Measurements from ENCODE around the gene ITGB3.
"Not testable (repeated sequence)": the region's sequence is repeated elsewhere in the genome, so short reads cannot be mapped to it uniquely, and the experiment has no call there.

The ITGB3 gene

DNA sequence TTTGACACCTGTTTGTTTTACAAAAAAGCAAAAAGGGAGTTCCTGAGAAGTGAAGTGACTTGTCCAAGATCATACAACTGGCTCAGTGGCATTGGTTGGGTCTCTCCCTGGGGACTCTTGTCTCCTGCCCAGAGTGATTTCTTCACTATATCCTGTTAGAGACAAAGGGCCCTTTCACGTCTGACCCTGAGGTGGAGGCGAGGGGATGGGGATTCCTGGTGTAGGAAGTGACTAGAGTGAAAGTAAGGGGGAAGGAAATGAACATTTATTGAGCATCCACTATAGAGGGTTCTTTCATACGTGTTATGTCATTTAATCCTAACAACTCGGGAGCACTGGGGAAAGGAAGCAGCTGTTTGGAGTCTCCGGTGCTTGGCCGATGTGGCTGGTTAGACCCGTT, 9.0 kb downstream of the ITGB3 start:
- Histone ChIP-seq H3K36me3 (ENCODE audit: control insufficient read depth, insufficient read depth, low read length) (no peaks in the 10 kb centered on the region; the same call in 1 of the 2 replicates), H3K27me3 (replicated peaks; ENCODE audit: control insufficient read depth, insufficient read depth, low read length) (no peaks in the 10 kb centered on the region), H3K4me3 (replicated peaks; ENCODE audit: low read depth, low read length) (no peak overlapping the region)
- DNase-seq (ENCODE audit: extremely low read depth, insufficient read length) = no peak
- TF ChIP-seq, protein P1, sequence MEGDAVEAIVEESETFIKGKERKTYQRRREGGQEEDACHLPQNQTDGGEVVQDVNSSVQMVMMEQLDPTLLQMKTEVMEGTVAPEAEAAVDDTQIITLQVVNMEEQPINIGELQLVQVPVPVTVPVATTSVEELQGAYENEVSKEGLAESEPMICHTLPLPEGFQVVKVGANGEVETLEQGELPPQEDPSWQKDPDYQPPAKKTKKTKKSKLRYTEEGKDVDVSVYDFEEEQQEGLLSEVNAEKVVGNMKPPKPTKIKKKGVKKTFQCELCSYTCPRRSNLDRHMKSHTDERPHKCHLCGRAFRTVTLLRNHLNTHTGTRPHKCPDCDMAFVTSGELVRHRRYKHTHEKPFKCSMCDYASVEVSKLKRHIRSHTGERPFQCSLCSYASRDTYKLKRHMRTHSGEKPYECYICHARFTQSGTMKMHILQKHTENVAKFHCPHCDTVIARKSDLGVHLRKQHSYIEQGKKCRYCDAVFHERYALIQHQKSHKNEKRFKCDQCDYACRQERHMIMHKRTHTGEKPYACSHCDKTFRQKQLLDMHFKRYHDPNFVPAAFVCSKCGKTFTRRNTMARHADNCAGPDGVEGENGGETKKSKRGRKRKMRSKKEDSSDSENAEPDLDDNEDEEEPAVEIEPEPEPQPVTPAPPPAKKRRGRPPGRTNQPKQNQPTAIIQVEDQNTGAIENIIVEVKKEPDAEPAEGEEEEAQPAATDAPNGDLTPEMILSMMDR (IDR thresholded peaks at IDR 0.05; ENCODE audit: insufficient read depth, low read length, poor library complexity, severe bottlenecking) = no peak

DNA sequence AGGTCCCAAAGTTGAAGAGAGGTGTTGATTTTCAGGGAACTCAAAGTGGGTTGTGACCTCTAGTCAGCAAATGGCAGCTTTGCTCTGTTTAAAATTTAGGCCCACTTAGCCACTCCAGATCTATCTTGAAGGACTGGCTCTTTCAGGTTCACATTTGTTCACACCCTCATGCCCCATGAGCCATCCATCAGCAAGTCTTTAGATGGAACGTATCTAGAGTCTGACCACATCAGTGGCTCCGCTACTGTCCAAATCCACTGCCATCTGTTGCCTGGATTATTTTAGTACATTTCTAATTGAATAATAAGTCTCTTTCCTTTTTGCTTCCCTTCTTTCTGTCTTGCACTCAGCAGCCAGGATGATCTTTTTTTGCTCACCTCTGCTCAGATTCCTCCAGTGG, 10.5 kb downstream of the ITGB3 start:
- no peak for DNase-seq (ENCODE audit: extremely low read depth, insufficient read length)
- H3K27me3 ChIP-seq (replicated peaks; ENCODE audit: control insufficient read depth, insufficient read depth, low read length) = no peaks in the 10 kb centered on the region
- no peak overlapping the region for H3K4me3 ChIP-seq (replicated peaks; ENCODE audit: low read depth, low read length)
- TF ChIP-seq, protein P1 (IDR thresholded peaks at IDR 0.05; ENCODE audit: insufficient read depth, low read length, poor library complexity, severe bottlenecking) = no peak
- H3K36me3 ChIP-seq (ENCODE audit: control insufficient read depth, insufficient read depth, low read length) = no peaks in the 10 kb centered on the region; the same call in 1 of the 2 replicates

DNA sequence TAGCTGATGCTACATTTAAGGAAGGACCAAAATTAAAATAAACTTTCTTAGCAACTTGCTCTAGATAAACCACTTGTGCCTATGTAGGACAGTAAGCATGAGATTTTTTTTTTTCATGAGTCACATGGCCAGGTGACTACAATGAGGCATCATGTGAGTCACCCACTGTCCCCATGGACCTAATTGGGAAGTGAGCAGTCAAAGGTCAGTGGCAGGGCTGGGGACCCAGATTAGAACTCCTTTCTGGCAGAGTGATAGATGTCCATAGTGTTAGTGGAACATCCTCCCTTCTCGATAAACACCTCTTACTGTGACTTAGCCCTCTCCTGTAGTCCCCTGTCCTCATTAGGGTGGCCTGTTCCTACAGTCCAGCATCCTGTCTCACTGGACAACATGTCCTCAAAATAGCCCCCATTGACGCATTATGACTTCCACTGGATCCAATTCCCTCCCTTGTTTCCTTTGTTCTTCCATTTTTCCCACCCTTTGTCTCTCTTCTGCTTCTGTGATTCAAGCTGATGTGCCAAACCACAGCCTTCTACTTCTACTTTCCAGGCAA, 12.4 kb downstream of the ITGB3 start:
- DNase-seq (ENCODE audit: extremely low read depth, insufficient read length) = no peak
- no peak overlapping the region for H3K4me3 ChIP-seq (replicated peaks; ENCODE audit: low read depth, low read length)
- no peaks in the 10 kb centered on the region for H3K27me3 ChIP-seq (replicated peaks; ENCODE audit: control insufficient read depth, insufficient read depth, low read length)
- no peaks in the 10 kb centered on the region; the same call in 1 of the 2 replicates for H3K36me3 ChIP-seq (ENCODE audit: control insufficient read depth, insufficient read depth, low read length)
- TF ChIP-seq, protein P1 (IDR thresholded peaks at IDR 0.05; ENCODE audit: insufficient read depth, low read length, poor library complexity, severe bottlenecking) = no peak

DNA sequence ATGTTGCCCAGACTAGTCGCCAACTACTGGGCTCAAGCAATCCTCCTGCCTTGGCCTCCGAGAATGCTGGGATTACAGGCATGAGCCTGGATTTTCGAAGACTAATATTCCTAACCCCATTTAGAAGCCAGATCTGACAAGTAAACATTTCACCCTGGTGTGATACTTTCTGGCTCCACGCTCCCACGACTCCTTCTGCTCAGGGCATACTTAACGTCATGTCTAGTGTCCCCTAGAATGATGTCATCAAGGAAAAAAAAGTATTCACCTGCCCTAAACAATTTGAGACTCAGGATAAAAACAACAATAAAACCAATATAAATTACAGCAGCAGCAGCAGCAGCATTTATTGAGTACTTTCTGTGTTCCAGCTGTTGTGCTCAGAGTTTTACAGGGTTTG, 13.2 kb downstream of the ITGB3 start:
- TF ChIP-seq, protein P1 (IDR thresholded peaks at IDR 0.05; ENCODE audit: insufficient read depth, low read length, poor library complexity, severe bottlenecking) = no peak
- no peak for DNase-seq (ENCODE audit: extremely low read depth, insufficient read length)
- H3K27me3 ChIP-seq (replicated peaks; ENCODE audit: control insufficient read depth, insufficient read depth, low read length) = no peaks in the 10 kb centered on the region
- no peaks in the 10 kb centered on the region; the same call in 1 of the 2 replicates for H3K36me3 ChIP-seq (ENCODE audit: control insufficient read depth, insufficient read depth, low read length)
- H3K4me3 ChIP-seq (replicated peaks; ENCODE audit: low read depth, low read length) = no peak overlapping the region

DNA sequence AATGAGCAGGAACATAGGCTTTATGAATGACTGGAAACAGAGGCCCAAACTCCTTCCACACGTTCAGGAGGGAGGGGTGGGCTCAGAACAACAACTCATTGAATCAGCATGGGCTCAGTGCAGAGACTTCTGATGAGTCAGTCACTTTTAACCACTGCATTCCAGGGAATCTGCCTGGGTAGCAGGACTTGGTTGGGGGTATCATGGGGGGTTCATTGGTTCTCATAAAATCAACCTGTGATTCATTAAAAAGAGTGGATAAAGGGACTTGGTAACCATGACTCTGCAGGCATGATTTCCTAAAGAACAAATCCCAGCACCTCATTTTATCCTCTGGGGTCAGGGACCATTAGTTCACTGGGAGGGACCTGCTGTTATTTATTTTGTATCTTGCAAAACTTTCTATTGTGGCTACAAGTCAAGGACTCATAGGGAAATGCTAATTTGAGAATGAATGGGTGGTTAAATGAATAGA, 13.8 kb downstream of the ITGB3 start:
- H3K36me3 ChIP-seq (ENCODE audit: control insufficient read depth, insufficient read depth, low read length) = no peaks in the 10 kb centered on the region; the same call in 1 of the 2 replicates
- no peak overlapping the region for H3K4me3 ChIP-seq (replicated peaks; ENCODE audit: low read depth, low read length)
- no peak for DNase-seq (ENCODE audit: extremely low read depth, insufficient read length)
- TF ChIP-seq, protein P1 (IDR thresholded peaks at IDR 0.05; ENCODE audit: insufficient read depth, low read length, poor library complexity, severe bottlenecking) = no peak
- H3K27me3 ChIP-seq (replicated peaks; ENCODE audit: control insufficient read depth, insufficient read depth, low read length) = no peaks in the 10 kb centered on the region

DNA sequence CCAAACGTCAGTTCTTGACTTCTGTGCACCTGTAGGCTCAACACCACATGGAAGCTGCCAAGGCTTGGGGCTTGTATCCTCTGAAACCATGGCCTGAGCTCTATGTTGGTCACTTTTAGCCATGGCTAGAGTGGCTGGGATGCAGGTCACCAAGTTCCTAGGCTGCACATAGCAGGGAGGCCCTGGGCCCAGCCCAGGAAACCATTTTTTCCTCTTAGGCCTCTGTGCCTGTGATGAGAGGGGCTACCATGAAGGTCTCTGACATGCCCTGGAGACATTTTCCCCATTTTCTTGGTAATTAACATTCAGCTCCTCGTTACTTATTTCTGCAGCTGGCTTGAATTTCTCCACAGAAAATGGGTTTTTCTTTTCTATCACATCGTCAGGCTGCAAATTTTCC, 15.3 kb downstream of the ITGB3 start:
- DNase-seq (ENCODE audit: extremely low read depth, insufficient read length); H3K36me3 ChIP-seq (ENCODE audit: control insufficient read depth, insufficient read depth, low read length); H3K27me3 ChIP-seq (replicated peaks; ENCODE audit: control insufficient read depth, insufficient read depth, low read length); H3K4me3 ChIP-seq (replicated peaks; ENCODE audit: low read depth, low read length): not testable (repeated sequence)

DNA sequence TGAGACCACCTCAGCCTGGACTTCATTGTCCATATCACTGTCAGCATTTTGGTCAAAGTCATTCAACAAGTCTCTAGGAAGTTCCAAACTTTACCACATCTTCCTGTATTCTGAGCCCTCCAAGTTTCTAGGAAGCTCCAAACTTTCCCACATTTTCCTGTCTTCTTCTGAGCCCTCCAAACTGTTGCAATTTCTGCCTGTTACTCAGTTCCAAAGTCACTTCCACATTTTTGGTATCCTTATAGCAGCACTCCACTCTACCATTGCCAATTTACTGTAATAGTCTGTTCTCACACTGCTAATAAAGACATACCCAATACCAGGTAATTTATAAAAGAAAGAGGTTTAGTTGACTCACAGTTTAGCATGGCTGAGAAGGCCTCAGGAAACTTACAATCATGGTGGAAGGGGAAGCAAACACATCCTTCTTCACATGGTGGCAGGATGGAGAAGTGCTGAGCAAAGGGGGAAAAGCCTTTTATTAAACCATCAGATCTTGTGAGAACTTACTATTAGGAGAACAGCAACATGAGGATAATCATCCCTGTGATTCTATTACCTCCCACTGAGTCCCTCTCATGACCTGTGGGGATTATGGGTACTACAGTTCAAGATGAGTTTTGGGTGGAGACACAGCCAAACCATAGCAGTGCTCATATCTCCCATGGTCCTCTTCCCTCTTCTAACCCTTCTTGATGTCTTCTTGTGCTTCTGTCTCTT, 16.1 kb downstream of the ITGB3 start:
- H3K36me3 ChIP-seq (ENCODE audit: control insufficient read depth, insufficient read depth, low read length); DNase-seq (ENCODE audit: extremely low read depth, insufficient read length); H3K27me3 ChIP-seq (replicated peaks; ENCODE audit: control insufficient read depth, insufficient read depth, low read length); H3K4me3 ChIP-seq (replicated peaks; ENCODE audit: low read depth, low read length): not testable (repeated sequence)
